Left renal pelvis (tissue), 4 donors: Measurements from ENCODE around the gene GJC1. TPM values are rescaled to one million over a fixed set of nuclear protein-coding genes. Genes with fewer than 3 reads are reported as not detected.
"Not testable (repeated sequence)": the region's sequence is repeated elsewhere in the genome, so short reads cannot be mapped to it uniquely, and the experiment has no call there.

Experiments used
- DNase-seq, 4 donors: peaks; one replicate each; pipeline ENCODE4 v3.0.0-alpha.2; 2013; ENCODE audit warnings: low read depth in 4 of 4, low spot score in 3 of 4
- polyA plus RNA-seq, 4 donors: library from polyadenylated mRNA; unstranded; fragments of 120-200 nt; gene quantifications; one replicate each; pipeline ENCODE4 v1.2.1, GENCODE V29; 2013; ENCODE audit not compliant: insufficient read length in 4 of 4

The GJC1 gene
- polyA plus RNA-seq, 4 donors = 23.7 to 32.4 (median 25.0) TPM

- DNase-seq = no peak
These were observed 16.1 kb upstream of the GJC1 start for GRCh38 chr17:44846206-44846605.

DNA sequence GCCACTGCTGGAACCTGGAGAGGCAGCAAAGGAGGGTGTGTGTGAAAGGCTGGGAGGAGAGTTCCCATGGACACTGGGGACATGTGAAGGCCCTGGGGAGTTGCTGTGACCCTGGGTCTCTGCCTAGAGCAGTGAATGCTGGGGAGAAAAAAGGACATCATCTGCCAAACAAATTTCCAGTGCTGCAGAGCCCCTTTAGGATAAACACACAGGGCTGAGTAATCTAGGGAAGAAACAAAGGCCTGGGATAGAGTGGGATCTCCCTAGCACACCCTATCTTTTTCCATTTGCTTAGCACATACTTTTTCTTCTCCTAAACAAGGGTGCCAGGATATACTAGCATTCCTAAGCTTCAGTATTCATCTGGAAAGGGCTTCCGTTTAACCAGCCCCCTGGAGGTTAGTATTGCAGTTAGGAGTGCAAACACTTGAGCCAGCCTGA lies 14.3 kb upstream of the GJC1 start:
- DNase-seq = no peak

DNA sequence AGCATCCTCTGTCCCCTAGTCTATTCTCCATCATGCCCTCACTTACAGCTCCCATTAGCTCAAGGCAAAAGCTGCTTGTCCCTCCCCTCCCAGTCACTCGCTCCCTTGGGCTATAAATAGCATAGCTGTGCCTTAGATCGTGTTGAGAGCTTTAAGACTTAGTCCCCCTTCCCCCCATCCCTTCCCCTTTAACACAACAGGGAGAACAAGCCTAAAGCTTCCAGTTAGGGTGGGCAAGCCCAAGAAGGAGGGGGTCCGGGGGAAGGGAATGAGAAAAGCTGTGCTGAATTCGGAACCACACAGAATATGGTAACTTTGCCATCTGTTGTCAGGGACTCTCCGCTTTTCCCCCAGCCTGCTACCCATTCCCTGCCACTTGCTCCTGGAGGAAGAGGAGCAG lies 12.7 kb upstream of the GJC1 start:
- DNase-seq = no peak

DNA sequence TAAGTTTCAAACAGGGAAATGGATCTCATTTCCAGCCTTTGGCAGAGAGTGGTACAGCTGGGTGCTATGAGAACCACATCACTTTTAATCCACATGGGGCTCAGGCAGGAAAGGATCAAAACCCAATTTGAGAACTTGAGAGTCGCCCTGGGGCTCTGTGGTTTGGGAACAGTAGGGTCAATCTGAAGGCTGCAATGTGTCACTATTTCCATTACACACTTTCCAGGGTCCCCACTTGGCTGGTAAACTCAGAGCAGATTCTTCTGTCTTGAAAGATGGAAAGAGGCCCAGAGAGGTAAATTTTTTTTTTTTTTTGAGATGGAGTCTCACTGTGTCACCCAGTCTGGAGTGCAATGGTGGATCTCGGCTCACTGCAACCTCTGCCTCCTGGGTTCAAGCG lies 10.8 kb upstream of the GJC1 start:
- DNase-seq = no peak

DNA sequence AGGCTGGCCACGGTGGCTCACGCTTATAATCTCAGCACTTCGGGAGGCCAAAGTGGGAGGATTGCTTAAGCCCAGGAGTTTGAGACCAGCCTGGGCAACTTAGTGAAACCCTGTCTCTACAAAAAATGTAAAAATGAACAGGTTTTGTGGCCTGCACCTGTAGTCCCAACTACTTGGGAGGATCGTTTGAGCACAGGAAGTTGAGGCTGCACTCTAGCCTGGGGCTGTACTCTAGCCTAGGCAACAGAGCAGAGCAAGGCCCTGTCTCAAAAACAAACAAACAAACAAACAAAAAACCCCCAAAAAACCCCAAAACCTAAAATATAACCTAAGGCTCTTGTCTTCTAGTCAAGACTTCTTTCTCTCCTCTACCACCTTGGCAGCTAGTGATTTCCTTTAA lies 10.2 kb upstream of the GJC1 start:
- no peak for DNase-seq

DNA sequence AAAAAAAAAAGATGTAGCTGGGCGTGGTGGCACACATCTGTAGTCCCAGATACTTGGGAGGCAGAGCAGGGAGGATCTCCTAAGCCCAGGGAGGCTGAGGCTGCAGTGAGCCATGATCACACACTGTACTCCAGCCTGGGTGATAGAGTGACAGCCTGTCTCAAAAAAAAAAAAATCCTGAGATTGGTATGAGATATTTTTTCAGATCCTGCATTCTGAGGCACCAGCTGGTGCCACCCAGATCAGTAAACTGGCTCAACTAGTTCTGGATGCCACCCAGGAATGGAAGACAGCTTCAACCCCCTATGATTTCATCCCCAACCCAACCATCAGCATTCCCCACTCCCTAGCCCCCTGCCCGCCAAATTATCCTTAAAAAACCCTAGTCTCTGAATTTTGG lies 7.1 kb upstream of the GJC1 start:
- DNase-seq = no peak

DNA sequence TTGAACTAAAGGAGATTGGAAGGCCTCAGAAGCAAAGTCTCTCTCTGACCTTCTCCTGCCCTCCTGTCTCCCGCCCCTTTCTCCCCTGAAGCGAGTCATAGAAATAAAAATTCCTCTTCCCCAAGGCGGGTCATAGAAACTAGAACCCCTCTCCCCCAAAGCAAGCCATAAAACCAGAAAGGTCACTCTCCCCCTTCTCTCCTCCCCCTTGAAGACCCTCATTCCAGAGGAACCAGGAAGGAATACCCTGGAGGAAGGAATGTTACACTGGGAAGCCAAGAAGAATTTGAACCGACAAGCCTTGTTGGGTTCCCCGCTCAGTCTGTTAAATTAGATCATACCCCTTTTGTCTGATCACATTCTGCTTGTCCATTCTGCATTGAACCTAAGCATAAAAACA lies 2.7 kb upstream of the GJC1 start:
- DNase-seq = no peak

GRCh38 chr17:44831371-44831770 lies 1.3 kb upstream of the GJC1 start:
- DNase-seq = no peak

- DNase-seq = no peak
These were observed 537 bp upstream of the GJC1 start for GRCh38 chr17:44830359-44831288.

DNA sequence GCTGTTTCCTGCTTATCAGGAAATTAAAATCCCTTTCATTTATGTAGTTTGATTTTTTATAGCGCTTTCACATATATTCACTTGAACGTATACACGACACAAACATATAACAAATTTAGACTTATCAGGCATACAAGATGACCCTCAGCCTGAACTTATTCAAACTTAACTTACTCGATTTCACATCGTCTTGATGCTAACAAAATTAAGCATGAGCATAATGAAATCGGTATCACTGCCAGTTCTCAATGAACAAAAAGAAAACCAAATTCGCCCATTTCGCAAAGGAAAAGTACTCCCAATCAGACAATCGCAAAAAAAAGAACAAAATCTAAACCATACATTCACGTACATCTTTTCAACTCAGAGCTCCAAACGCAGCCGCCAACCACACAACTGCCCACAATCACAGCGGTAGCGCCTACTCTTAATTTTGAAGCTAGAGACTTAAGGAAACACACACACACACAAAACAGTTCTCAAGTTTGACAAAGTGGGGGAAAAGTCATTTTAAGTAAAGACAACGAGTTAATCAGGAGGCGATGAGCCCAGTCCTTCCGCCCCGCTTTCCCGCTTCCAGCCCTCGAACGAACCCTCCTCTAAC lies 1.1 kb downstream of the GJC1 start:
- DNase-seq = no peak

DNA sequence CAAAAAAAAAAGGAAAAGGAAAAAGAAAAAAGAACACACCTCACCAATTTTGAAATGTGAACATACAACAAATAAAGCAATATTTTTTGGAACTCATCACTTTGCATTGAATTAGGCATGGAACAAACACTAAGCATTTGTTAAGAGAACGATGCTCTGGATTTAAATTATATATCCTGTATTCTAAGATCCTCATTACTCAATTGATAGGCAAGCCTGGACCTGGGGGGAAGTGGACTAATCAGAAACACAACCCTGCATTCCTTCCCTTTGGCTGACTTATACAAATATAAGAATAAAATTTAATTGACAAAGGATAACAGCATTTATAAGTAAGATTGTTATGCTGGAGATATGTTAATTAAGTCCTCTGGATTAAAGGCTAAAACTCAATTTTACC lies 2.2 kb downstream of the GJC1 start:
- DNase-seq = no peak

DNA sequence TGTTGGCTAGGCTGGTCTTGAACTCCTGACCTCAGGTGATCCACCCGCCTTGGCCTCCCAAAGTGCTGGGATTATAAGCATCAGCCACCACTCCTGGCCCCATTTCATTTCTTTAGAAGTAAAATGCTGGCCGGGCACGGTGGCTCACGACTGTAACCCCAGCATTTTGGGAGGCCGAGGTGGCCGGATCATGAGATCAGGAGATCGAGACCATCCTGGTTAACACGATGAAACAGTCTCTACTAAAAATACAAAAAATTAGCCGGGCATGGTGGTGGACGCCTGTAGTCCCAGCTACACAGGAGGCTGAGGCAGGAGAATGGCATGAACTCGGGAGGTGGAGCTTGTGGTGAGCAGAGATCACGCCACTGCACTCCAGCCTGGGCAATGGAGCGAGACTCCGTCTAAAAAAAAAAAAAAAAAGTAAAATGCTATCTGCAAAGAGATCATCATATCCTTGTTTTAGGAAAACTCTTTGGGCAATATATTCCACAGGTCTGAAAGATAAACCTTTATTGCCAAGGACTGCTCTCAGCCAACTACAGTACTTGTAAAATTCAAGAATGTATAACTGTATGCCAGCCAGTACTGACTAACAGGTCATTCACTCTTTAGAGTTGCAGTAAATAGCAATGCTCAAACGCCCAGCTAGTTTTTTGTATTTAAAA lies 3.8 kb downstream of the GJC1 start:
- no peak for DNase-seq

DNA sequence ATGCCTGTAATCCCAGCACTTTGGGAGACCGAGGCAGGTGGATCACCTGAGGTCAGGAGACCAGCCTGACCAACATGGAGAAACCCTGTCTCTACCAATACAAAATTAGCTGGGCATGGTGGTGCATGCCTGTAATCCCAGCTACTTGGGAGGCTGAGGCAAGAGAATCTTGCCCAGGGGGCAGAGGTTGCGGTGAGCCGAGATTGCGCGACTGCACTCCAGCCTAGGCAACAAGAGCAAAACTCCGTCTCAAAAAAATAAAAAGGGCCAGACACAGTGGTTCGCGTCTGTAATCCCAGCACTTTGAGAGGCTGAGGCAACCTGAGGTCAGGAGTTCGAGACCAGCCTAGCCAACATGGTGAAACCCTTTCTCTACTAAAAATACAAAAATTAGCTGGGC lies 4.9 kb downstream of the GJC1 start:
- not testable (repeated sequence) for DNase-seq

- no peak for DNase-seq
These were observed 9.4 kb downstream of the GJC1 start for GRCh38 chr17:44820631-44821212.

GRCh38 chr17:44818508-44818907 lies 11.6 kb downstream of the GJC1 start:
- DNase-seq = not testable (repeated sequence)

GRCh38 chr17:44812263-44812662 lies 17.8 kb downstream of the GJC1 start:
- no peak for DNase-seq

DNA sequence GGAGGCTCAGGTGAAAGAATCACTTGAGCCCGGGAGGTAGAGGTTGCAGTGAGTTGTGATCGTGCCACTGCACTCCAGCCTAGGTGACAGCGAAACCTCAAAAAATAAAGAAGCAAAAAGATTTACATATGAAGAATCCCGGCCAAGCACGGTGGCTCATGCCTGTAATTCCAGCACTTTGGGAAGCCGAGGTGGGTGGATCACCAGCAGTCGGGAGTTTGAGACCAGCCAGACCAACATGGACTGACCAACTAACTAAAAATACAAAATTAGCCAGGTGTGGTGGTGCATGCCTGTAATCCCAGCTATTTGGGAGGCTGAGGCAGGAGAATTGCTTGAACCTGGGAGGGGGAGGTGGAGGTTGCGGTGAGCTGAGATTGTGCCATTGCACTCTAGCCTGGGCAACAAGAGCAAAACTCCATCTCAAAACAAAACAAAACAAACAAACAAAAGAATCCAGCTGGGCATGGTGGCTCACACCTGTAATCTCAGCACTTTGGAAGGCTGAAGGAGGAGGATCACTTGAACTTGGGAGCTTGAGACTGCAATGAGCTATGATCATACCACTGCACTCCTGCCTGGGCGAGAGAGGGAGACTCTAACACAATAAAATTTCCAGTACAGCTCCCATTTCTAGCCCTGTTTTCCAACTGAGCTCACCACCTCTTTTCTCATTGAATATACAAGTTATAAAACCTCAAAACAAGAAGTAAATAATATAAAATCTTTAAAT lies 21.3 kb downstream of the GJC1 start:
- DNase-seq = not testable (repeated sequence)

GRCh38 chr17:44808156-44808555 lies 21.9 kb downstream of the GJC1 start:
- no peak for DNase-seq

DNA sequence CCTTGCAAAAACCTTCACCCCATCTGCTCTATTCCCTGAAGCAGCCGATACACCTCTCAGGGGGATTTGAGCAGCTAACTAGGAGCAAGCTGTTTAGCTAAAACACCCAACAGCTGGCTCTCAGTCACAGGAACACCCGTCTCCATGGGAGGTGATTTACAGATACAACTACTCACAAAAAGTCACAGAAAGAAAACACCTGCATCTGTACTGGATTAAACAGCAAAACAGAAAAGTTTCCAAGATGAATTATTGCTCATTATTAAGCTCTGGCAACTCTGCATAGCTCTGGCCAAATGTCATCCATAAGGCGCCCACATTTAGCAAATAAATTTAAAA lies 22.3 kb downstream of the GJC1 start:
- no peak for DNase-seq

DNA sequence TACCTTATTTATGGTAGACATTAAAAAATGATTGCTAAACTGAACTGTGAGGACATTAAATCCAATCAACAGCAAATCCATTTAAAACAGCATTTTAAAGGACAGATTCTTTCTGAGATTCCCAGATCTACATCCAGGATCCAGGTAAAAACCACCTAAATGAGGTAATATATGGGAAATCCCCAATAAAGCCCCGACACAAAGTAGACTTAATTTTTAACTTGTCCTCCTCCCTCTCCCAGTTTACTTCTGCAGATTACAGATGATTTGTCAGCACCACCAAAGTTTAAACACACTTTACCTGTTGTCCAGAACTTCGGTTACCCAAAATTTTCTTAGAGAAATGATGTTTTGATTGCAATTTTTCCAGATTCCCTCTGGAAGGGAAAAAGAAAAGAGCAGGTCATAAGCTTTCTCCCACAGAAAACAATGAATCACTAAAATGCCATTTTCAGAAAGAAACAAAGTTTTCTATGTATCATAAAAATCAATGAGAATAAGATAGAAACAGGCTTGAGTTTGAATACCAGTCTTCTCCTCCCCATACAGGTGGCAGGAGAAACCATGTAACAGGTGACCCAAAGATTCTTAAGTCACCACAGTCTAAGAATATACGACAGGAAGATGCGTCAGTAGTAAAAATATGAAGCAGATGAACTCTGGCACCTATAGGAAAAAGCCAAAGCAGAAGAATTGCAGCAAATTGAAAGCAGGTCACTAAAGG lies 22.8 kb downstream of the GJC1 start:
- DNase-seq = no peak
